Prostate gland (tissue), 2 donors: ENCODE results near the gene NCF1.
"Not testable (repeated sequence)": the region's sequence is repeated elsewhere in the genome, so short reads cannot be mapped to it uniquely, and the experiment has no call there.

ENCODE experiments used
- POLR2A ChIP-seq: fragments of 450-650 bp; IDR thresholded peaks from one replicate; pipeline ENCODE4 v1.6.1; 2016; ENCODE audit warnings: antibody characterized with exemption, mild to moderate bottlenecking
- TF ChIP-seq, protein P1 (sequence below), 4 experiments: fragments of 200-600 bp in 2 of 4; fragments of 450-650 bp in 2 of 4; sonication (generic) in 2 of 4; IDR thresholded peaks; 1 replicate in 3 of 4; 2 replicates in 1 of 4; pipeline ENCODE4 v1.5.1; 2016 to 2019; ENCODE audit warnings: antibody characterized with exemption in 4 of 4, mild to moderate bottlenecking in 2 of 4, moderate library complexity in 2 of 4

DNA sequence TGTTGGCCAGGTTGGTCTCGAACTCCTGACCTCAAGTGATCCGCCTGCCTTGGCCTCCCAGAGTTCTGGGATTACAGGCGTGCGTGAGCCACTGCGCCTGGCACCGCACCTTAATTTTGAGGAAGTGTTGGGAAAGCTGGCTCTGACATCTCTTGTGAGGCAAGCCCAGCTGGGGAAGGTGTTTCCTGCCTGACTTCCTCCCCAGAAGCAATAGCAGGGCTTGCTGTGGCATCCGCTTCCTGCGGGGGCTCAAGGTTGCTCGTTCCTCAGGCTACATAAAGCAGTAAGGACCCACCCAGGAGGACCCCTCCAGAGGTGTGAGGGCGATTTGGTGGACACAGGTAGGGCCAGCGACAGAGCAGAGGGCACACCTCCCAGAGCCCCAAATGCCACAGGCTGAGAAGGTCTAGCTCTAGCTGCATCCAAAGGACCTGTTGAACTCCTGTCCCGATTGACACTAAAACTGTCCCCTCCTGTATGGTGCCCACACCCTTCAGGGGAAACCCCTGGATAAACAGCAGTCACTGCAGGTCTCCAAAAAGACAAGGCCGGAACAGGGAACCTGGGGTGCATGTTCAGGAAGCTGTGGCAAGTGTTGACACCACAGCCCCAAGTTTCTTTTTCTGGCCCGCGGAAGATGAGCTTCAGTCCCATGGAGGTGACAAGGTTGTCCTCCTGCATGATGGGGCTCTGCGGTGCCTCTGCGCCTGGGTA, 8.4 kb upstream of the NCF1 start:
- not testable (repeated sequence) for TF ChIP-seq POLR2A
- TF ChIP-seq, protein P1, sequence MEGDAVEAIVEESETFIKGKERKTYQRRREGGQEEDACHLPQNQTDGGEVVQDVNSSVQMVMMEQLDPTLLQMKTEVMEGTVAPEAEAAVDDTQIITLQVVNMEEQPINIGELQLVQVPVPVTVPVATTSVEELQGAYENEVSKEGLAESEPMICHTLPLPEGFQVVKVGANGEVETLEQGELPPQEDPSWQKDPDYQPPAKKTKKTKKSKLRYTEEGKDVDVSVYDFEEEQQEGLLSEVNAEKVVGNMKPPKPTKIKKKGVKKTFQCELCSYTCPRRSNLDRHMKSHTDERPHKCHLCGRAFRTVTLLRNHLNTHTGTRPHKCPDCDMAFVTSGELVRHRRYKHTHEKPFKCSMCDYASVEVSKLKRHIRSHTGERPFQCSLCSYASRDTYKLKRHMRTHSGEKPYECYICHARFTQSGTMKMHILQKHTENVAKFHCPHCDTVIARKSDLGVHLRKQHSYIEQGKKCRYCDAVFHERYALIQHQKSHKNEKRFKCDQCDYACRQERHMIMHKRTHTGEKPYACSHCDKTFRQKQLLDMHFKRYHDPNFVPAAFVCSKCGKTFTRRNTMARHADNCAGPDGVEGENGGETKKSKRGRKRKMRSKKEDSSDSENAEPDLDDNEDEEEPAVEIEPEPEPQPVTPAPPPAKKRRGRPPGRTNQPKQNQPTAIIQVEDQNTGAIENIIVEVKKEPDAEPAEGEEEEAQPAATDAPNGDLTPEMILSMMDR (IDR thresholded peaks at IDR 0.05), result not testable (repeated sequence)
